SH-SY5Y (cell line): ENCODE measurements around the gene DNER.

Source experiments
- GATA2 ChIP-seq: IDR thresholded peaks from 2 replicates; pipeline ENCODE4 v1.6.1; 2011; ENCODE audit warnings: mild to moderate bottlenecking, low read depth, low read length
- GATA3 ChIP-seq: IDR thresholded peaks from 2 replicates; pipeline ENCODE4 v1.6.1; 2011; ENCODE audit warnings: low read depth, mild to moderate bottlenecking, low read length, moderate library complexity

GRCh38 chr2:229387866-229388265 is 326.5 kb downstream of the DNER start:
- no peak for TF ChIP-seq GATA3
- TF ChIP-seq GATA2, result no peak
